HCT116 (cell line): ENCODE results near the gene C14orf39.

Experiments used
- EZH2 ChIP-seq: fragments of 200-600 bp; sonication (generic); IDR thresholded peaks from 2 replicates; pipeline ENCODE4 v1.6.1; 2017; ENCODE audit warnings: antibody characterized with exemption, mixed run types
- EZH2phosphoT487 ChIP-seq: fragments of 200-600 bp; IDR thresholded peaks from 2 replicates; pipeline ENCODE4 v1.6.1; 2018; ENCODE audit warnings: antibody characterized with exemption, borderline replicate concordance
- POLR2A ChIP-seq: IDR thresholded peaks from 2 replicates; pipeline ENCODE4 v1.7.0; 2011; ENCODE audit warnings: borderline replicate concordance; ENCODE audit not compliant: insufficient read depth, insufficient read length; ENCODE audit errors: extremely low read depth
- POLR2AphosphoS5 ChIP-seq: IDR thresholded peaks from 2 replicates; pipeline ENCODE4 v1.6.1; 2011; ENCODE audit warnings: mild to moderate bottlenecking, low read depth, low read length, moderate library complexity
- YY1 ChIP-seq: IDR thresholded peaks from 2 replicates; pipeline ENCODE4 v1.6.1; 2011; ENCODE audit warnings: low read length, low read depth, moderate library complexity, mild to moderate bottlenecking; ENCODE audit not compliant: insufficient replicate concordance; ENCODE audit errors: extremely low read depth
- ZFX ChIP-seq: fragments of 450-650 bp; IDR thresholded peaks from 2 replicates; pipeline ENCODE4 v1.6.1; 2017
- ZNF274 ChIP-seq: fragments of 200-500 bp; sonication (Bioruptor generic); IDR thresholded peaks from 2 replicates; pipeline ENCODE4 v1.6.1; 2014; ENCODE audit warnings: mild to moderate bottlenecking, low read depth, low read length, inconsistent platforms
- TF ChIP-seq, protein P1 (sequence below), 3 experiments: fragments of 200-600 bp in 1 of 3; sonication (generic) in 1 of 3; IDR thresholded peaks in 2 of 3; conservative IDR thresholded peaks in 1 of 3; 2 replicates each; pipeline ENCODE4 v1.5.1; 2012 to 2017; ENCODE audit warnings: low read depth in 2 of 3, low read length in 2 of 3, antibody characterized with exemption in 1 of 3, borderline replicate concordance in 1 of 3, control low read depth in 1 of 3, mild to moderate bottlenecking in 1 of 3, mixed read lengths in 1 of 3, mixed run types in 1 of 3, moderate library complexity in 1 of 3; ENCODE audit not compliant: insufficient read depth in 1 of 3
- TF ChIP-seq, protein P2 (sequence below): IDR thresholded peaks from 2 replicates; pipeline ENCODE4 v1.6.1; 2012; ENCODE audit warnings: low read depth

GRCh38 chr14:60506010-60506409, 20.1 kb upstream of the C14orf39 start:
- TF ChIP-seq, protein P1, sequence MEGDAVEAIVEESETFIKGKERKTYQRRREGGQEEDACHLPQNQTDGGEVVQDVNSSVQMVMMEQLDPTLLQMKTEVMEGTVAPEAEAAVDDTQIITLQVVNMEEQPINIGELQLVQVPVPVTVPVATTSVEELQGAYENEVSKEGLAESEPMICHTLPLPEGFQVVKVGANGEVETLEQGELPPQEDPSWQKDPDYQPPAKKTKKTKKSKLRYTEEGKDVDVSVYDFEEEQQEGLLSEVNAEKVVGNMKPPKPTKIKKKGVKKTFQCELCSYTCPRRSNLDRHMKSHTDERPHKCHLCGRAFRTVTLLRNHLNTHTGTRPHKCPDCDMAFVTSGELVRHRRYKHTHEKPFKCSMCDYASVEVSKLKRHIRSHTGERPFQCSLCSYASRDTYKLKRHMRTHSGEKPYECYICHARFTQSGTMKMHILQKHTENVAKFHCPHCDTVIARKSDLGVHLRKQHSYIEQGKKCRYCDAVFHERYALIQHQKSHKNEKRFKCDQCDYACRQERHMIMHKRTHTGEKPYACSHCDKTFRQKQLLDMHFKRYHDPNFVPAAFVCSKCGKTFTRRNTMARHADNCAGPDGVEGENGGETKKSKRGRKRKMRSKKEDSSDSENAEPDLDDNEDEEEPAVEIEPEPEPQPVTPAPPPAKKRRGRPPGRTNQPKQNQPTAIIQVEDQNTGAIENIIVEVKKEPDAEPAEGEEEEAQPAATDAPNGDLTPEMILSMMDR (IDR thresholded peaks at IDR 0.05 in 2 of 3, conservative IDR thresholded peaks at IDR 0.05 in 1 of 3; ENCODE audit: borderline replicate concordance in 1 of 3, insufficient read depth in 1 of 3, low read depth in 2 of 3, low read length in 2 of 3) = no peak
- TF ChIP-seq ZFX (no peak), EZH2 (no peak), ZNF274 (no peak), EZH2phosphoT487 (no peak), POLR2A (no peak), YY1 (no peak), POLR2AphosphoS5 (no peak)
- TF ChIP-seq, protein P2, sequence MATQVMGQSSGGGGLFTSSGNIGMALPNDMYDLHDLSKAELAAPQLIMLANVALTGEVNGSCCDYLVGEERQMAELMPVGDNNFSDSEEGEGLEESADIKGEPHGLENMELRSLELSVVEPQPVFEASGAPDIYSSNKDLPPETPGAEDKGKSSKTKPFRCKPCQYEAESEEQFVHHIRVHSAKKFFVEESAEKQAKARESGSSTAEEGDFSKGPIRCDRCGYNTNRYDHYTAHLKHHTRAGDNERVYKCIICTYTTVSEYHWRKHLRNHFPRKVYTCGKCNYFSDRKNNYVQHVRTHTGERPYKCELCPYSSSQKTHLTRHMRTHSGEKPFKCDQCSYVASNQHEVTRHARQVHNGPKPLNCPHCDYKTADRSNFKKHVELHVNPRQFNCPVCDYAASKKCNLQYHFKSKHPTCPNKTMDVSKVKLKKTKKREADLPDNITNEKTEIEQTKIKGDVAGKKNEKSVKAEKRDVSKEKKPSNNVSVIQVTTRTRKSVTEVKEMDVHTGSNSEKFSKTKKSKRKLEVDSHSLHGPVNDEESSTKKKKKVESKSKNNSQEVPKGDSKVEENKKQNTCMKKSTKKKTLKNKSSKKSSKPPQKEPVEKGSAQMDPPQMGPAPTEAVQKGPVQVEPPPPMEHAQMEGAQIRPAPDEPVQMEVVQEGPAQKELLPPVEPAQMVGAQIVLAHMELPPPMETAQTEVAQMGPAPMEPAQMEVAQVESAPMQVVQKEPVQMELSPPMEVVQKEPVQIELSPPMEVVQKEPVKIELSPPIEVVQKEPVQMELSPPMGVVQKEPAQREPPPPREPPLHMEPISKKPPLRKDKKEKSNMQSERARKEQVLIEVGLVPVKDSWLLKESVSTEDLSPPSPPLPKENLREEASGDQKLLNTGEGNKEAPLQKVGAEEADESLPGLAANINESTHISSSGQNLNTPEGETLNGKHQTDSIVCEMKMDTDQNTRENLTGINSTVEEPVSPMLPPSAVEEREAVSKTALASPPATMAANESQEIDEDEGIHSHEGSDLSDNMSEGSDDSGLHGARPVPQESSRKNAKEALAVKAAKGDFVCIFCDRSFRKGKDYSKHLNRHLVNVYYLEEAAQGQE = no peak
